G401.6 (cell line): ENCODE measurements around the gene GPC5.

Experiments
- FAIRE-seq: peaks from 2 replicates; lab custom pipeline; 2012; peaks lifted over from hg19 to GRCh38; lab: Jason Lieb, UNC

Gene GPC5

GRCh38 chr13:92017737-92018136 lies 619.3 kb downstream of the GPC5 start:
- FAIRE-seq = no peak

GRCh38 chr13:92028695-92029094 lies 630.3 kb downstream of the GPC5 start:
- FAIRE-seq = no peak

GRCh38 chr13:92029641-92030040 lies 631.2 kb downstream of the GPC5 start:
- FAIRE-seq = no peak

- FAIRE-seq = no peak
Measured at GRCh38 chr13:92038905-92039304, 640.5 kb downstream of the GPC5 start.

- FAIRE-seq = no peak
Measured at GRCh38 chr13:92042522-92042921, 644.1 kb downstream of the GPC5 start.

GRCh38 chr13:92044351-92044750 lies 645.9 kb downstream of the GPC5 start:
- no peak for FAIRE-seq

GRCh38 chr13:92054389-92054788 lies 656.0 kb downstream of the GPC5 start:
- no peak for FAIRE-seq

- no peak for FAIRE-seq
Measured at GRCh38 chr13:92074658-92075057, 676.2 kb downstream of the GPC5 start.

- FAIRE-seq = no peak
Measured at GRCh38 chr13:92097337-92097903, 699.0 kb downstream of the GPC5 start.

- no peak for FAIRE-seq
Measured at GRCh38 chr13:92101801-92102200, 703.4 kb downstream of the GPC5 start.

GRCh38 chr13:92103689-92104153 lies 705.3 kb downstream of the GPC5 start:
- no peak for FAIRE-seq

GRCh38 chr13:92122186-92122853 lies 723.9 kb downstream of the GPC5 start:
- FAIRE-seq = no peak

- no peak for FAIRE-seq
Measured at GRCh38 chr13:92126399-92126798, 728.0 kb downstream of the GPC5 start.

- FAIRE-seq = no peak
Measured at GRCh38 chr13:92135509-92135908, 737.1 kb downstream of the GPC5 start.

- FAIRE-seq = no peak
Measured at GRCh38 chr13:92136449-92137155, 738.2 kb downstream of the GPC5 start.

GRCh38 chr13:92137520-92137919 lies 739.1 kb downstream of the GPC5 start:
- no peak for FAIRE-seq

- FAIRE-seq = no peak
Measured at GRCh38 chr13:92143766-92144165, 745.3 kb downstream of the GPC5 start.

GRCh38 chr13:92150606-92151005 lies 752.2 kb downstream of the GPC5 start:
- FAIRE-seq = no peak

GRCh38 chr13:92158346-92158745 lies 759.9 kb downstream of the GPC5 start:
- FAIRE-seq = no peak

GRCh38 chr13:92164822-92165221 lies 766.4 kb downstream of the GPC5 start:
- no peak for FAIRE-seq

- FAIRE-seq = no peak
Measured at GRCh38 chr13:92172191-92172590, 773.8 kb downstream of the GPC5 start.

- FAIRE-seq = no peak
Measured at GRCh38 chr13:92173254-92173653, 774.8 kb downstream of the GPC5 start.

- FAIRE-seq = no peak
Measured at GRCh38 chr13:92175330-92175729, 776.9 kb downstream of the GPC5 start.

- no peak for FAIRE-seq
Measured at GRCh38 chr13:92177966-92178365, 779.5 kb downstream of the GPC5 start.
